ENCODE results near the gene CHST1.

CHST1 gene

GRCh38 chr11:45647786-45648185, 17.6 kb downstream of the CHST1 start:
- DNase-seq = peak; percentile 13
- H3K9me3 ChIP-seq (ENCODE audit: severe bottlenecking) = no peaks in the 10 kb centered on the region
- H3K4me3 ChIP-seq (ENCODE audit: low read depth, low read length) = no peak overlapping the region
- H3K36me3 ChIP-seq = peaks cover 19% of the 10 kb centered on the region
- no peak overlapping the region for H3K27ac ChIP-seq
- no peak for TF ChIP-seq CTCF (IDR thresholded peaks at IDR 0.05; ENCODE audit: low read depth, low read length)
- H3K27me3 ChIP-seq (ENCODE audit: insufficient read depth, low read depth, severe bottlenecking) = no peaks in the 10 kb centered on the region

DNA sequence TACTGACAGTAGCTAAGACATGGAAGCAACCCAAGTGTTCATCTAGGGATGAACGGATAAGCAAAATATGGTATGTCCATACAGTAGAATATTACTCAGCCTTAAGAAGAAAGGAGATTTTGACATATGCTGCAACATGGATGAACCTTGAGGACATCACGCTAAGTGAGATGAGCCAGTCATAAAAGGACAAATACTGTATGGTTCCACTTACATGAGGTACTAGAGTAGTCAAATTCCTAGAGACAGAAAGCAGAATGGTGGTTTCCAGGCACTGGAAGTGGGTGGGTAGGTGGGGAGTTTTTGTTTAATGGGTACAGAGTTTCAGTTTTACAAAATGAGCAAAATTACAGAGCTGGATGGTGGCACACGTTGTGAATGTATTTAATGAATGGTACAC, 18.1 kb downstream of the CHST1 start:
- H3K9me3 ChIP-seq (ENCODE audit: severe bottlenecking) = no peaks in the 10 kb centered on the region
- TF ChIP-seq CTCF (IDR thresholded peaks at IDR 0.05; ENCODE audit: low read depth, low read length) = no peak
- no peak overlapping the region for H3K4me3 ChIP-seq (ENCODE audit: low read depth, low read length)
- H3K36me3 ChIP-seq = peaks cover 19% of the 10 kb centered on the region
- H3K27ac ChIP-seq = no peak overlapping the region
- DNase-seq = no peak
- no peaks in the 10 kb centered on the region for H3K27me3 ChIP-seq (ENCODE audit: insufficient read depth, low read depth, severe bottlenecking)

GRCh38 chr11:45646275-45646927, 19.0 kb downstream of the CHST1 start:
- no peak for TF ChIP-seq CTCF (IDR thresholded peaks at IDR 0.05; ENCODE audit: low read depth, low read length)
- Histone ChIP-seq H3K27me3 (ENCODE audit: insufficient read depth, low read depth, severe bottlenecking) (no peaks in the 10 kb centered on the region), H3K27ac (no peak overlapping the region), H3K4me3 (ENCODE audit: low read depth, low read length) (no peak overlapping the region), H3K36me3 (peaks cover 18% of the 10 kb centered on the region), H3K9me3 (ENCODE audit: severe bottlenecking) (no peaks in the 10 kb centered on the region)
- no peak for DNase-seq

DNA sequence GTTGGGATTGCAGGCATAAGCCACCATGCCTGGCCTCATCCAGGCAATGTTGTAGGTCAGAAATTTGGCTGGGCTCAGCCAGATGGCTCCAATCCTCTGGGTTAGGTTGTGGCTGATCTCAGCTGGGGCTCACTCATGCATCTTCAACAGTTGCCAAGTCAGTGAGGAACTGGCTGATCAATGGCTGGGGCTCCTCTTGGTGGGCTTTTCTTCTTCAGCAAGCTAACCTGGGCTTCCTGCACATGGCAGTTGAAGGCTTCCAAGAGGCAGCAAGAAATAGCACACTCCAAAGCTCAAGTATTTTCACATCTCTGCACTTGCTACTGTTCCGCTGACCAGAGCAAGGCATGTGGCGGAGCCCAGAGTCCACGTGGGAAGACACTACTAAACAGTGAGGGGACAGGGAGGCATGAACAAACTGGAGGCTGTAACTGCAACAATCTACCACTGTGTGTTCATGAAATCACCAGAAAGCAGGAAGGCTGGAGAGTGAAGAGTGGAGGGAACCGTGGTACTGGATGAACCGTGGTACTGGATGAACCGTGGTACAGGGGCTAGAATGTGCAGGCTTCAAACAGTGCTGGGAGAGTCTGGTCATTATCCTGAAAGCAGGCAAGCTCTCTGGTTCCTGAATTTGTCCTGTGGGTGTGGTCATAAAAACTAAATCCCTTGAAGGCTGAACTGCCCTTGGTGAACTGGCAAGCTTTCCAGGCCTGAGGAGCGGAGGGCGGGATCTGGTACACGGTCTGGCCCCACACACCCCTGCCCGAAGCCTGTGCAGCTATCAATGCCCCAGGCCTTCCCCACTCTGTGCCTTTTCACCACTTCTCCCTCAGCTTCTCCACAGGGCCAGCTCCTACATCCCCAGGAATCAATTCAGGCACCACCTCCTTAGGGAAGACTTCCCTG, 20.2 kb downstream of the CHST1 start:
- no peaks in the 10 kb centered on the region for H3K27me3 ChIP-seq (ENCODE audit: insufficient read depth, low read depth, severe bottlenecking)
- TF ChIP-seq CTCF (IDR thresholded peaks at IDR 0.05; ENCODE audit: low read depth, low read length) = no peak
- H3K36me3 ChIP-seq = peaks cover 7% of the 10 kb centered on the region
- no peaks in the 10 kb centered on the region for H3K9me3 ChIP-seq (ENCODE audit: severe bottlenecking)
- no peak for DNase-seq
- no peak overlapping the region for H3K4me3 ChIP-seq (ENCODE audit: low read depth, low read length)
- H3K27ac ChIP-seq = no peak overlapping the region

DNA sequence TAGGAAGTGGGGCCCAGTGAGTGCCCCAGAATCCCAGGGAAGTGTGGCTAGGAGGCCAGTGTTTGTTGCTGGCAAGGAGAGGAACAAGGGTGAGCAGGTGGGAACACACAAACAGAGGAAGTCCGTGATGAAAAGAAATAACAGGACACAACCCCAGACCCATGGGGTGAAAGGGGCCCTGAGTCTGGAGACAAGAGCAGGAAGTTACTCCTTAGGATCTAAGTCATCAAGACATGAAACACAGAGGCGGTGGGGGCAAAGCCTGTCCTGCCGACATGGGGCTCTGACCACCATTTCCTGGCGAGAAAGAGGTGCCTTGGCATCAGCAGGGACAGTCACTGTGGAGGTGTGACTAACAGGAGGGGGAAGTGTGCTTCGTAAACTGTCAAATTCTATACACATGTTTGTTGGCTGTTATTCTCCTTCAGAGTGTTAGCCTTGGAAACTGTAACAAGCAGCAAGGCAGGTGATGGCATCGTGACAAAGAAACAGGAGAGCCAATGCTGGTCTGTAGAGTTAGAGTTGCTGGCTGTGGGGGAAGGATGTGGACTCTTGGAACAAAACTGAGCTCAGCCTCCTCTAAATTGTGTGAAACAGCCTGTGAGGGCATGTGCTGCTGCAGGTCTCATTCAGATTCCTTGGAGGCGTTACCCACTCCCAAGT, 21.7 kb downstream of the CHST1 start:
- no peak for DNase-seq
- no peak overlapping the region for H3K27ac ChIP-seq
- no peak overlapping the region for H3K4me3 ChIP-seq (ENCODE audit: low read depth, low read length)
- H3K27me3 ChIP-seq (ENCODE audit: insufficient read depth, low read depth, severe bottlenecking) = no peaks in the 10 kb centered on the region
- H3K9me3 ChIP-seq (ENCODE audit: severe bottlenecking) = peaks cover 4% of the 10 kb centered on the region
- TF ChIP-seq CTCF (IDR thresholded peaks at IDR 0.05; ENCODE audit: low read depth, low read length) = no peak
- no peaks in the 10 kb centered on the region for H3K36me3 ChIP-seq

Data from WERI-Rb-1 (cell line).